Large intestine (tissue), 3 donors: ENCODE measurements around the gene YRDC. TPM values are rescaled to one million over a fixed set of nuclear protein-coding genes. Genes with fewer than 3 reads are reported as not detected.

Experiments
- DNase-seq, 2 donors: peaks; one replicate each; pipeline versions ENCODE4 v3.0.0 to v3.0.0-alpha.2; 2013
- H3K27ac ChIP-seq: one replicate; pipeline ENCODE4 v1.5.1; 2013; ENCODE audit warnings: low read length
- H3K27me3 ChIP-seq: 2 replicates; pipeline ENCODE4 v1.6.1; 2013; ENCODE audit warnings: low read length; ENCODE audit not compliant: control insufficient read depth, insufficient read depth
- H3K36me3 ChIP-seq: 2 replicates; pipeline ENCODE4 v1.6.1; 2013; ENCODE audit warnings: low read length; ENCODE audit not compliant: control insufficient read depth, insufficient read depth
- H3K4me1 ChIP-seq: one replicate; pipeline ENCODE4 v1.6.1; 2013; ENCODE audit warnings: low read length; ENCODE audit not compliant: control insufficient read depth, insufficient read depth
- H3K4me3 ChIP-seq: one replicate; pipeline ENCODE4 v1.5.1; 2013; ENCODE audit warnings: low read length
- H3K9me3 ChIP-seq: one replicate; pipeline ENCODE4 v1.6.1; 2013; ENCODE audit warnings: mild to moderate bottlenecking, low read depth, low read length, moderate library complexity; ENCODE audit not compliant: control insufficient read depth
- WGBS: methylation state at CpG from one replicate; pipeline ENCODE4 v1.1.5; 2013; ENCODE audit warnings: low lambda C conversion rate; ENCODE audit not compliant: insufficient coverage; 5-methylcytosine and 5-hydroxymethylcytosine counted together
- polyA plus RNA-seq: library from polyadenylated mRNA; unstranded; fragments of 120-200 nt; gene quantifications from one replicate; pipeline ENCODE4 v1.2.1, GENCODE V29; 2013

YRDC gene
- polyA plus RNA-seq, 1 donor, result 14.7 TPM

GRCh38 chr1:37822906-37823815 is 15.2 kb upstream of the YRDC start:
- Histone ChIP-seq H3K4me3 (no peak overlapping the region), H3K4me1 (no peaks in the 10 kb centered on the region), H3K27ac (no peak overlapping the region), H3K27me3 (no peaks in the 10 kb centered on the region), H3K9me3 (no peaks in the 10 kb centered on the region), H3K36me3 (peaks cover 38% of the 10 kb centered on the region)
- no peak for DNase-seq
- WGBS, result 96% methylated on average over 5 of the region's 9 CpGs

GRCh38 chr1:37821481-37821880 is 13.5 kb upstream of the YRDC start:
- Histone ChIP-seq H3K4me1 (no peaks in the 10 kb centered on the region), H3K36me3 (peaks cover 51% of the 10 kb centered on the region), H3K27ac (no peak overlapping the region), H3K9me3 (no peaks in the 10 kb centered on the region), H3K4me3 (no peak overlapping the region), H3K27me3 (no peaks in the 10 kb centered on the region)
- no CpG with 5 or more reads among the region's 2 CpGs for WGBS
- no peak for DNase-seq

GRCh38 chr1:37817481-37817880 is 9.5 kb upstream of the YRDC start:
- H3K4me1 ChIP-seq, result no peaks in the 10 kb centered on the region
- H3K36me3 ChIP-seq, result peaks cover 57% of the 10 kb centered on the region
- H3K27ac ChIP-seq, result no peak overlapping the region
- no peak for DNase-seq
- no CpG with 5 or more reads among the region's 2 CpGs for WGBS
- H3K4me3 ChIP-seq, result no peak overlapping the region
- no peaks in the 10 kb centered on the region for H3K27me3 ChIP-seq
- H3K9me3 ChIP-seq, result no peaks in the 10 kb centered on the region

- Histone ChIP-seq H3K4me3 (no peak overlapping the region), H3K36me3 (peaks cover 36% of the 10 kb centered on the region), H3K9me3 (no peaks in the 10 kb centered on the region), H3K27ac (no peak overlapping the region), H3K4me1 (peaks cover 1% of the 10 kb centered on the region), H3K27me3 (no peaks in the 10 kb centered on the region)
- DNase-seq, result no peak
- WGBS, result no CpG with 5 or more reads among the region's 7 CpGs
These were observed 6.2 kb upstream of the YRDC start for GRCh38 chr1:37814252-37814651.

- H3K36me3 ChIP-seq, result peaks cover 32% of the 10 kb centered on the region
- DNase-seq, result no peak
- H3K4me3 ChIP-seq, result no peak overlapping the region
- H3K4me1 ChIP-seq, result peaks cover 6% of the 10 kb centered on the region
- no peaks in the 10 kb centered on the region for H3K27me3 ChIP-seq
- no peak overlapping the region for H3K27ac ChIP-seq
- no peaks in the 10 kb centered on the region for H3K9me3 ChIP-seq
- no CpG with 5 or more reads among the region's 2 CpGs for WGBS
These were observed 5.6 kb upstream of the YRDC start for GRCh38 chr1:37813529-37814145.

GRCh38 chr1:37811027-37811655 is 3.1 kb upstream of the YRDC start:
- H3K27ac ChIP-seq, result no peak overlapping the region
- DNase-seq, result peak; percentile 56 to 70
- WGBS, result 100% methylated on average over 1 of the region's 7 CpGs
- no peaks in the 10 kb centered on the region for H3K9me3 ChIP-seq
- no peaks in the 10 kb centered on the region for H3K27me3 ChIP-seq
- H3K36me3 ChIP-seq, result peaks cover 28% of the 10 kb centered on the region
- H3K4me3 ChIP-seq, result no peak overlapping the region
- H3K4me1 ChIP-seq, result peaks cover 12% of the 10 kb centered on the region

- Histone ChIP-seq H3K27me3 (no peaks in the 10 kb centered on the region), H3K4me1 (peaks cover 12% of the 10 kb centered on the region), H3K9me3 (no peaks in the 10 kb centered on the region), H3K27ac (no peak overlapping the region), H3K36me3 (peaks cover 28% of the 10 kb centered on the region), H3K4me3 (no peak overlapping the region)
- no peak for DNase-seq
- WGBS, result no CpG with 5 or more reads among the region's 2 CpGs
These were observed 1.9 kb upstream of the YRDC start for GRCh38 chr1:37809942-37810341.

GRCh38 chr1:37808369-37809319 is 636 bp upstream of the YRDC start:
- no CpG with 5 or more reads among the region's 54 CpGs for WGBS
- peak overlapping the region; percentile 83 for H3K27ac ChIP-seq
- peak; percentile 47 to 57 for DNase-seq
- no peaks in the 10 kb centered on the region for H3K27me3 ChIP-seq
- H3K4me3 ChIP-seq, result peak overlapping the region; percentile 65
- H3K36me3 ChIP-seq, result peaks cover 34% of the 10 kb centered on the region
- no peaks in the 10 kb centered on the region for H3K9me3 ChIP-seq
- peaks cover 12% of the 10 kb centered on the region for H3K4me1 ChIP-seq

- whole genome bisulfite sequencing, result no CpG with 5 or more reads among the region's 9 CpGs
- H3K4me1 ChIP-seq, result peaks cover 12% of the 10 kb centered on the region
- peaks cover 47% of the 10 kb centered on the region for H3K36me3 ChIP-seq
- no peak for DNase-seq
- H3K27me3 ChIP-seq, result no peaks in the 10 kb centered on the region
- peak overlapping the region; percentile 77 for H3K4me3 ChIP-seq
- H3K27ac ChIP-seq, result peak overlapping the region; percentile 51
- H3K9me3 ChIP-seq, result no peaks in the 10 kb centered on the region
These were observed 821 bp downstream of the YRDC start for GRCh38 chr1:37807220-37807554.

- Histone ChIP-seq H3K36me3 (peaks cover 61% of the 10 kb centered on the region), H3K9me3 (no peaks in the 10 kb centered on the region), H3K4me3 (no peak overlapping the region), H3K27ac (no peak overlapping the region), H3K27me3 (no peaks in the 10 kb centered on the region), H3K4me1 (peaks cover 6% of the 10 kb centered on the region)
- DNase-seq, result no peak
- no CpG with 5 or more reads among the region's 1 CpG for WGBS
These were observed 5.6 kb downstream of the YRDC start for GRCh38 chr1:37802439-37802838.
